HepG2 (cell line): ENCODE data around the gene COG4. TPM values are rescaled to one million over a fixed set of nuclear protein-coding genes. Genes with fewer than 3 reads are reported as not detected.

Experiments
- GATA4 ChIP-seq: sonication (generic); IDR thresholded peaks from 2 replicates; pipeline ENCODE4 v1.6.1; 2016; ENCODE audit warnings: antibody characterized with exemption, low read depth, borderline replicate concordance
- GATAD1 ChIP-seq: IDR thresholded peaks from 2 replicates; pipeline ENCODE4 v1.6.1; 2016; ENCODE audit warnings: missing genetic modification reagents, missing compliant biosample characterization
- GPN1 ChIP-seq: sonication (generic); formaldehyde crosslinking; IDR thresholded peaks from 2 replicates; pipeline ENCODE4 v1.5.1; 2020; ENCODE audit warnings: missing genetic modification reagents, borderline replicate concordance
- NFATC3 ChIP-seq: sonication (generic); formaldehyde crosslinking; IDR thresholded peaks from 2 replicates; pipeline ENCODE4 v1.5.1; 2020; ENCODE audit warnings: mild to moderate bottlenecking, missing genetic modification reagents
- ZFP36 ChIP-seq: fragments of 150-350 bp; IDR thresholded peaks from 2 replicates; pipeline ENCODE4 v1.6.1; 2018; ENCODE audit warnings: borderline replicate concordance, low read length, low read depth; ENCODE audit not compliant: partially characterized antibody
- ZNF451 ChIP-seq: sonication (generic); formaldehyde crosslinking; IDR thresholded peaks from 2 replicates; pipeline ENCODE4 v1.5.0; 2020; ENCODE audit warnings: mild to moderate bottlenecking, missing genetic modification reagents
- ZNF607 ChIP-seq: sonication (generic); formaldehyde crosslinking; IDR thresholded peaks from 2 replicates; pipeline ENCODE4 v1.5.1; 2020; ENCODE audit warnings: missing genetic modification reagents, mild to moderate bottlenecking, borderline replicate concordance
- ZNF614 ChIP-seq: IDR thresholded peaks from 2 replicates; pipeline ENCODE4 v1.6.1; 2018; ENCODE audit warnings: missing biosample characterization, missing genetic modification reagents, inconsistent platforms, borderline replicate concordance
- polyA plus RNA-seq, 8 experiments: library from polyadenylated mRNA; depleted of rRNA in 3 of 8; stranded (reverse) in 7 of 8; unstranded in 1 of 8; fragments of >200 nt; fragmentation: Illumina TruSeq in 4 of 8; extraction: Trizol in 4 of 8; gene quantifications; 2 replicates each; pipeline versions ENCODE4 v1.2.1 to v1.2.3, GENCODE V29; 2011 to 2016; ENCODE audit warnings: low read depth in 4 of 8, missing spikeins in 1 of 8, mixed read lengths in 1 of 8; ENCODE audit not compliant: insufficient read depth in 1 of 8
- total RNA-seq, 5 experiments: library from RNA; depleted of rRNA; stranded (reverse); fragments of >200 nt; fragmentation: Illumina TruSeq; extraction: Trizol; gene quantifications; 2 replicates each; pipeline ENCODE4 v1.2.3, GENCODE V29; 2016; ENCODE audit warnings: low read depth in 1 of 5
- TF ChIP-seq, protein P1 (sequence below): sonication (generic); formaldehyde crosslinking; IDR thresholded peaks from 2 replicates; pipeline ENCODE4 v1.5.1; 2020; ENCODE audit warnings: mild to moderate bottlenecking, moderate library complexity, missing genetic modification reagents
- TF ChIP-seq, protein P2 (sequence below): sonication (generic); formaldehyde crosslinking; IDR thresholded peaks from 2 replicates; pipeline ENCODE4 v1.4.0; 2020; ENCODE audit warnings: missing genetic modification reagents, borderline replicate concordance
- TF ChIP-seq, protein P3 (sequence below): sonication (generic); formaldehyde crosslinking; IDR thresholded peaks from 2 replicates; pipeline ENCODE4 v1.9.0; 2021; ENCODE audit warnings: missing genetic modification reagents, mild to moderate bottlenecking, borderline replicate concordance
- TF ChIP-seq, protein P4 (sequence below): sonication (generic); formaldehyde crosslinking; IDR thresholded peaks from 2 replicates; pipeline ENCODE4 v1.4.0; 2020; ENCODE audit warnings: missing genetic modification reagents
- TF ChIP-seq, protein P5 (sequence below): sonication (generic); formaldehyde crosslinking; IDR thresholded peaks from 2 replicates; pipeline ENCODE4 v1.5.0; 2020; ENCODE audit warnings: mild to moderate bottlenecking, missing genetic modification reagents, moderate library complexity
- TF ChIP-seq, protein P6 (sequence below): sonication (generic); formaldehyde crosslinking; IDR thresholded peaks from 2 replicates; pipeline ENCODE4 v1.8.1; 2023; ENCODE audit warnings: mild to moderate bottlenecking, inconsistent platforms, moderate library complexity, missing genetic modification reagents, borderline replicate concordance

The COG4 gene
- total and polyA plus RNA-seq, 2 of the 13 experiments (the other 11 are each of a cell fraction or from before 2014, with no cell fraction given) = 51.1 to 73.8 TPM

DNA sequence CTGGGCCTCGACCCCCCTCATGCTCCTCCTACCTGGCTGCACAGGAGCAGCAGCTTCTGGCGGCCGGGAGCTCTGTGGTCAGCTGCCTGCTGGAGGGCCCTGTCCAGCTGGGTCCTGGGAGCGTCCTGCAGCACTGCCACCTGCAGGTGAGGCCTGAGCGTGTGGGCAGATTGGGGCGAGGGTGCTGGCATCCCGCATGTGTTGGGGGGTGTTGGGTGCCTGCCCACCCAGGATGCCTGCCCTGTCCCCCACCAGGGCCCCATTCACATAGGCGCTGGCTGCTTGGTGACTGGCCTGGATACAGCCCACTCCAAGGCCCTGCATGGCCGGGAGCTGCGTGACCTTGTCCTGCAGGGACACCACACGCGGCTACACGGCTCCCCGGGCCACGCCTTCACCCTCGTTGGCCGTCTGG lies 52.4 kb downstream of the COG4 start (continued):
- TF ChIP-seq, protein P1, sequence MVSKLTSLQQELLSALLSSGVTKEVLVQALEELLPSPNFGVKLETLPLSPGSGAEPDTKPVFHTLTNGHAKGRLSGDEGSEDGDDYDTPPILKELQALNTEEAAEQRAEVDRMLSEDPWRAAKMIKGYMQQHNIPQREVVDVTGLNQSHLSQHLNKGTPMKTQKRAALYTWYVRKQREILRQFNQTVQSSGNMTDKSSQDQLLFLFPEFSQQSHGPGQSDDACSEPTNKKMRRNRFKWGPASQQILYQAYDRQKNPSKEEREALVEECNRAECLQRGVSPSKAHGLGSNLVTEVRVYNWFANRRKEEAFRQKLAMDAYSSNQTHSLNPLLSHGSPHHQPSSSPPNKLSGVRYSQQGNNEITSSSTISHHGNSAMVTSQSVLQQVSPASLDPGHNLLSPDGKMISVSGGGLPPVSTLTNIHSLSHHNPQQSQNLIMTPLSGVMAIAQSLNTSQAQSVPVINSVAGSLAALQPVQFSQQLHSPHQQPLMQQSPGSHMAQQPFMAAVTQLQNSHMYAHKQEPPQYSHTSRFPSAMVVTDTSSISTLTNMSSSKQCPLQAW (CRISPR knock-in tag) = 0 out of 2 replicates have a peak, but pooled peaks have one; percentile 22
- TF ChIP-seq GATAD1 (peak; percentile 34; the same call in 1 of the 2 replicates), NFATC3 (CRISPR knock-in tag) (no peak), ZNF607 (CRISPR knock-in tag) (no peak), ZNF451 (CRISPR knock-in tag) (0 out of 2 replicates have a peak, but pooled peaks have one; percentile 32), GPN1 (CRISPR knock-in tag) (no peak), ZNF614 (CRISPR knock-in tag) (peak; percentile 52; the same call in 1 of the 2 replicates), GATA4 (no peak), ZFP36 (peak; percentile 48)
- TF ChIP-seq, protein P2, sequence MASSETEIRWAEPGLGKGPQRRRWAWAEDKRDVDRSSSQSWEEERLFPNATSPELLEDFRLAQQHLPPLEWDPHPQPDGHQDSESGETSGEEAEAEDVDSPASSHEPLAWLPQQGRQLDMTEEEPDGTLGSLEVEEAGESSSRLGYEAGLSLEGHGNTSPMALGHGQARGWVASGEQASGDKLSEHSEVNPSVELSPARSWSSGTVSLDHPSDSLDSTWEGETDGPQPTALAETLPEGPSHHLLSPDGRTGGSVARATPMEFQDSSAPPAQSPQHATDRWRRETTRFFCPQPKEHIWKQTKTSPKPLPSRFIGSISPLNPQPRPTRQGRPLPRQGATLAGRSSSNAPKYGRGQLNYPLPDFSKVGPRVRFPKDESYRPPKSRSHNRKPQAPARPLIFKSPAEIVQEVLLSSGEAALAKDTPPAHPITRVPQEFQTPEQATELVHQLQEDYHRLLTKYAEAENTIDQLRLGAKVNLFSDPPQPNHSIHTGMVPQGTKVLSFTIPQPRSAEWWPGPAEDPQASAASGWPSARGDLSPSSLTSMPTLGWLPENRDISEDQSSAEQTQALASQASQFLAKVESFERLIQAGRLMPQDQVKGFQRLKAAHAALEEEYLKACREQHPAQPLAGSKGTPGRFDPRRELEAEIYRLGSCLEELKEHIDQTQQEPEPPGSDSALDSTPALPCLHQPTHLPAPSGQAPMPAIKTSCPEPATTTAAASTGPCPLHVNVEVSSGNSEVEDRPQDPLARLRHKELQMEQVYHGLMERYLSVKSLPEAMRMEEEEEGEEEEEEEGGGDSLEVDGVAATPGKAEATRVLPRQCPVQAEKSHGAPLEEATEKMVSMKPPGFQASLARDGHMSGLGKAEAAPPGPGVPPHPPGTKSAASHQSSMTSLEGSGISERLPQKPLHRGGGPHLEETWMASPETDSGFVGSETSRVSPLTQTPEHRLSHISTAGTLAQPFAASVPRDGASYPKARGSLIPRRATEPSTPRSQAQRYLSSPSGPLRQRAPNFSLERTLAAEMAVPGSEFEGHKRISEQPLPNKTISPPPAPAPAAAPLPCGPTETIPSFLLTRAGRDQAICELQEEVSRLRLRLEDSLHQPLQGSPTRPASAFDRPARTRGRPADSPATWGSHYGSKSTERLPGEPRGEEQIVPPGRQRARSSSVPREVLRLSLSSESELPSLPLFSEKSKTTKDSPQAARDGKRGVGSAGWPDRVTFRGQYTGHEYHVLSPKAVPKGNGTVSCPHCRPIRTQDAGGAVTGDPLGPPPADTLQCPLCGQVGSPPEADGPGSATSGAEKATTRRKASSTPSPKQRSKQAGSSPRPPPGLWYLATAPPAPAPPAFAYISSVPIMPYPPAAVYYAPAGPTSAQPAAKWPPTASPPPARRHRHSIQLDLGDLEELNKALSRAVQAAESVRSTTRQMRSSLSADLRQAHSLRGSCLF (CRISPR knock-in tag) = no peak
- TF ChIP-seq, protein P3, sequence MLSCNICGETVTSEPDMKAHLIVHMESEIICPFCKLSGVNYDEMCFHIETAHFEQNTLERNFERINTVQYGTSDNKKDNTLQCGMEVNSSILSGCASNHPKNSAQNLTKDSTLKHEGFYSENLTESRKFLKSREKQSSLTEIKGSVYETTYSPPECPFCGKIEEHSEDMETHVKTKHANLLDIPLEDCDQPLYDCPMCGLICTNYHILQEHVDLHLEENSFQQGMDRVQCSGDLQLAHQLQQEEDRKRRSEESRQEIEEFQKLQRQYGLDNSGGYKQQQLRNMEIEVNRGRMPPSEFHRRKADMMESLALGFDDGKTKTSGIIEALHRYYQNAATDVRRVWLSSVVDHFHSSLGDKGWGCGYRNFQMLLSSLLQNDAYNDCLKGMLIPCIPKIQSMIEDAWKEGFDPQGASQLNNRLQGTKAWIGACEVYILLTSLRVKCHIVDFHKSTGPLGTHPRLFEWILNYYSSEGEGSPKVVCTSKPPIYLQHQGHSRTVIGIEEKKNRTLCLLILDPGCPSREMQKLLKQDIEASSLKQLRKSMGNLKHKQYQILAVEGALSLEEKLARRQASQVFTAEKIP (CRISPR knock-in tag) = no peak
- TF ChIP-seq, protein P4, sequence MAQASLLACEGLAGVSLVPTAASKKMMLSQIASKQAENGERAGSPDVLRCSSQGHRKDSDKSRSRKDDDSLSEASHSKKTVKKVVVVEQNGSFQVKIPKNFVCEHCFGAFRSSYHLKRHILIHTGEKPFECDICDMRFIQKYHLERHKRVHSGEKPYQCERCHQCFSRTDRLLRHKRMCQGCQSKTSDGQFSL = peak; percentile 85
- TF ChIP-seq, protein P5, sequence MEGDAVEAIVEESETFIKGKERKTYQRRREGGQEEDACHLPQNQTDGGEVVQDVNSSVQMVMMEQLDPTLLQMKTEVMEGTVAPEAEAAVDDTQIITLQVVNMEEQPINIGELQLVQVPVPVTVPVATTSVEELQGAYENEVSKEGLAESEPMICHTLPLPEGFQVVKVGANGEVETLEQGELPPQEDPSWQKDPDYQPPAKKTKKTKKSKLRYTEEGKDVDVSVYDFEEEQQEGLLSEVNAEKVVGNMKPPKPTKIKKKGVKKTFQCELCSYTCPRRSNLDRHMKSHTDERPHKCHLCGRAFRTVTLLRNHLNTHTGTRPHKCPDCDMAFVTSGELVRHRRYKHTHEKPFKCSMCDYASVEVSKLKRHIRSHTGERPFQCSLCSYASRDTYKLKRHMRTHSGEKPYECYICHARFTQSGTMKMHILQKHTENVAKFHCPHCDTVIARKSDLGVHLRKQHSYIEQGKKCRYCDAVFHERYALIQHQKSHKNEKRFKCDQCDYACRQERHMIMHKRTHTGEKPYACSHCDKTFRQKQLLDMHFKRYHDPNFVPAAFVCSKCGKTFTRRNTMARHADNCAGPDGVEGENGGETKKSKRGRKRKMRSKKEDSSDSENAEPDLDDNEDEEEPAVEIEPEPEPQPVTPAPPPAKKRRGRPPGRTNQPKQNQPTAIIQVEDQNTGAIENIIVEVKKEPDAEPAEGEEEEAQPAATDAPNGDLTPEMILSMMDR (CRISPR knock-in tag) = peak; percentile 96
- TF ChIP-seq, protein P6, sequence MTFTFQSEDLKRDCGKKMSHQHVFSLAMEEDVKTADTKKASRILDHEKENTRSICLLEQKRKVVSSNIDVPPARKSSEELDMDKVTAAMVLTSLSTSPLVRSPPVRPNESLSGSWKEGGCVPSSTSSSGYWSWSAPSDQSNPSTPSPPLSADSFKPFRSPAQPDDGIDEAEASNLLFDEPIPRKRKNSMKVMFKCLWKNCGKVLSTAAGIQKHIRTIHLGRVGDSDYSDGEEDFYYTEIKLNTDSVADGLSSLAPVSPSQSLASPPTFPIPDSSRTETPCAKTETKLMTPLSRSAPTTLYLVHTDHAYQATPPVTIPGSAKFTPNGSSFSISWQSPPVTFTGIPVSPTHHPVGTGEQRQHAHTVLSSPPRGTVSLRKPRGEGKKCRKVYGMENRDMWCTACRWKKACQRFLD = 0 out of 2 replicates have a peak, but pooled peaks have one; percentile 13
